ENCODE results near the gene TMED9.

DNA sequence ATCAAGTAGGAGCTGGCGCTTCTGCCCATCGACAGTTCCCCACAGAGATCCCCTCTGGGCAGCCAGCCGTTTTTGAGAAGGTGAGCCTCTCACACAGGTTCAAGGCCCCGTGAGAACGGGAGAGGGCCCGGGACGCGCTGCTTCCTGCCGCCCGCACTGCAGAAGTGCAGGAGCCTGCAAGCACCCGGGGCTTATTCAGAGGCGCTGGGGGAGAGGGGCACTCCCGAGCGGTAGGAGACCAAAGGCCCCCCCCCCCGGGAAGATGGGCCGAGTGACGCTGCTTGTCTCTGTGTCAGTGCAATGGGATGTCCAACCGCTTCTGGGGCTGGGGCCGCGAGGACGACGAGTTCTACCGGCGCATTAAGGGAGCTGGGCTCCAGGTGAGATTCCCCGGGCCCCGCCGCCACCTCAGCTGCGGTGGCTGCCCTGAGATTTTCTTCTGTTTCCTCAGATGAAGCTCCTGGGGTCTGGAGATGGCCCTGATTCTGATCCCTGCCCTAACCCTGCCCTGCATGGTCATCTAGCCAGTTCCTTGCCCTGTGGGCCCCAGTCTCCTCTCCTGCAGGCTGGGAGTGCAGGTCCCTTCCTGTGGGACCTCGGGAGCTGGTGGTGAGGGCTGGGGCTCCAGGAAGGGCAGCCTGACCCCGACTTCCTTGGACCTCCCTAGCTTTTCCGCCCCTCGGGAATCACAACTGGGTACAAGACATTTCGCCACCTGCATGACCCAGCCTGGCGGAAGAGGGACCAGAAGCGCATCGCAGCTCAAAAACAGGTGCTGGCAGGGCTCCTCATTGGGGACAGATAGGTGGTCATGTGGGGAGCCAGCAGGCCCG lies 16.5 kb downstream of the TMED9 start:
- TF ChIP-seq ZNF274 (IDR thresholded peaks at IDR 0.05; ENCODE audit: low read depth, low read length) (no peak), YY1 (IDR thresholded peaks at IDR 0.05; ENCODE audit: insufficient read depth, insufficient read length) (no peak), SUZ12 (IDR thresholded peaks at IDR 0.05; ENCODE audit: extremely low read depth, insufficient read depth, insufficient read length) (no peak)
